ENCODE data around the gene CUEDC2.
A peak's percentile ranks its signal among the peaks of the same experiment; 100 is the strongest.

Gene CUEDC2, protein sequence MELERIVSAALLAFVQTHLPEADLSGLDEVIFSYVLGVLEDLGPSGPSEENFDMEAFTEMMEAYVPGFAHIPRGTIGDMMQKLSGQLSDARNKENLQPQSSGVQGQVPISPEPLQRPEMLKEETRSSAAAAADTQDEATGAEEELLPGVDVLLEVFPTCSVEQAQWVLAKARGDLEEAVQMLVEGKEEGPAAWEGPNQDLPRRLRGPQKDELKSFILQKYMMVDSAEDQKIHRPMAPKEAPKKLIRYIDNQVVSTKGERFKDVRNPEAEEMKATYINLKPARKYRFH

DNA sequence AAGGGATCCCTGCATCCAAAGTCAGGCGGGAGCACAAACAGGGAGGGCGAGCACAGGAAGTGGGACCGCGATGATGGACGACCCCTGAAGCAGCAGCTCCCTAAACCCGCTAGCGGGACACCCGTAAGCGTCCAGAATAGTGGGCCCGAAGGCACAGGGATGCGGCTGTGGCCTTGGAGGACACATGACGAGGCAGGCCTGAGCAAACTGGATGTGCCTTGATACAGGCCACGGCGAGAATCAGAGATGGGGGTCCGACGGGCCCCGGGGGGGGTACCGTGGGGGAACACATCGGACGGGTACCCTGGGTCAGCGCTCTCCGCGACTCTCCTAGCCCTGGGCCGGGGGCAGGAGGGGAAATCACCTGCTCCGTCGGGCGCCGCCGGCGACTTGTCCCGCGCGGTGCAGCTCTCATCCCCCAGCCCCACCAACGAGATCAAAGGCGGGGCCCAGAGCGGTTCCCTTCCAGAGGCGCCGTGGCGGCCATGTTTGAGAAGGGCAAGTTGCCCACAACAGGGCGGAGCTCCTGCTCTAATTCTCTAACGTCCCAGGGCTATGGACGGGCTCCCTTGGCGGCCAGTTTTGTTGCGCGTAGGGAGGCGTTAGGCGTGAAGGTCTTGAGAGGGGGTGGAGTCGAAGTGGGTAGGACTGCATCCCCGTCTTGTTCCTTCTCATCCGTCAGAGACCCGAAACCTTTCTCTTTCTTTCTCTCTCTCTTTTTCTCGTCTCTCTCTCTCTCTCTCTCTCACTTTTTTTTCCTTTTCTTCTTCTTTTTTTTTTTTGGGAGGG lies at the start of gene CUEDC2:
Gene CUEDC2, minus strand, starts transcription at position 413 of the 789 bp plus-strand sequence. CDS start 7,386 bp downstream, outside the sequence.
- peak; percentile 95 for DNase-seq (ENCODE audit: low read depth)

DNA sequence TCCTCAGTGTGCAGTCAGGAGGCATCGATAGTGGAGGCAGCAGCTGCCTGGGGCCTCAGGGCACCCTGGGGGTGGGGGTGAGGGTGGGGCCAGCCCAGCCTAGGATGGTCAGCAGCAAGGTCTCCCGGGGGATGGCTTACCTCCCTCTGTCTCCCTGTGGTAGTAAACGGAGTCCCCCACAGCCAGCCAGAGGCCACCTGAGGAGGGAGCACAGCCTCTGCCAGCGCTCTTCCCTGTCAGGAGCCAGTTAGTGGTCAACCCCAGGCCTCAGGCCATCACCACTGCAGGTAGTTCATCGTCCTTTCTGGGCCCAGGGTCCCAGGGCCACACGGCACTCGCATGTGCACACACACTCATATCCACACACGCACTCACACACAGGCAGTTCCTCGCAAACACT lies 48.0 kb upstream of the CUEDC2 start:
- no peak for DNase-seq (ENCODE audit: low read depth)

DNA sequence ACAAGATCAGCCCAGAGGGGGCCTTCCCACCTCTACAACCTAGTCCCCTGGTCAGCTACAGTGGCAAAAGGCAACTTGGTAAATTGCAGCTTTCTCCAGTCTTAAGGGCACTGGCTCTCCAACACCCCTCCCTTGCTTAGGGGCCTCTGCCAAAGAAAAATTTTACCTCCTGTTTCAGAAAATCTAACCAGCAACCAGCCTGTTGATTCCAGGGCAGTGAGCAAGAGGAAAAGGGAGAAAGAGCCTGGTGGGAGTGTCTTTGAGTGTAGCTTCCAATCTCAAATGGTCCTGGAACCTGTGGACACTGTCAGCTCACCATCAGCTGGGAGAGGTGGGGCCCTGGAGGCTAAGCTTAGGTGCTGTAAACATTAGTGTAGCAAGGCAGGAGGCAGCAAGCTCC lies 47.3 kb upstream of the CUEDC2 start:
- DNase-seq (ENCODE audit: low read depth), result no peak

DNA sequence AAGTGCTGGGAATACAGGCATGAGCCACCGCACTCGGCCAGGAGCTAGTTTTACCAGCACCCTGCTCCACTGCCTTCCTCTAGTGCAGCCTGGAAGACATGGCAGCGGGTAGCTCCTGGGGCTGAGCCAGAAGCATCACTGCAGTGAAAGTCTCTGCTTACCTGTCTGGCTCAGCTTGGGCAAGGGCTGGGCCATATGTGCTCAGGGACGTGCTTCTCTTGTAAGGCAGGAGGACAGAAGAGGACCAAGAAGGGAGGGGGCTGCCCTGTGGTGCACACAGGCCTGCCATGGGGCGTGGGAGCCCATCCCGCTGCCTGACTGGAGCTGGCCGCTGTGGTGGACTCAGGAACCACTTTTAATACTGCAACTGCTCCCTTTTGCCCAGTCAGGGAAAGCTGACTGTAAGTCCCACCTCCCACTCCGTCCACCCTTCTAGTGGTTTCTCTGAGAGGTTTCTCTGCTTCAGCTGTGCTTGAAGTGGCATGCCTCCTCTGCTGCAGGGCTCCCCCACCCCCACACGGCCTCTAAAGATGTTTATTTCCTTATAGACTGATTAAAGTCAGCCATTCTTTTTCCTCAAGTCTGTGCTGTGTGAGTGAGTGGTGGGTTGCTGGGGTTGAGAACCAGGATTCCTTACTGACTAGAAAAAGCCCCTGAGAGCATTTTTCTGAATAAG lies 44.2 kb upstream of the CUEDC2 start:
- no peak for DNase-seq (ENCODE audit: low read depth)

DNA sequence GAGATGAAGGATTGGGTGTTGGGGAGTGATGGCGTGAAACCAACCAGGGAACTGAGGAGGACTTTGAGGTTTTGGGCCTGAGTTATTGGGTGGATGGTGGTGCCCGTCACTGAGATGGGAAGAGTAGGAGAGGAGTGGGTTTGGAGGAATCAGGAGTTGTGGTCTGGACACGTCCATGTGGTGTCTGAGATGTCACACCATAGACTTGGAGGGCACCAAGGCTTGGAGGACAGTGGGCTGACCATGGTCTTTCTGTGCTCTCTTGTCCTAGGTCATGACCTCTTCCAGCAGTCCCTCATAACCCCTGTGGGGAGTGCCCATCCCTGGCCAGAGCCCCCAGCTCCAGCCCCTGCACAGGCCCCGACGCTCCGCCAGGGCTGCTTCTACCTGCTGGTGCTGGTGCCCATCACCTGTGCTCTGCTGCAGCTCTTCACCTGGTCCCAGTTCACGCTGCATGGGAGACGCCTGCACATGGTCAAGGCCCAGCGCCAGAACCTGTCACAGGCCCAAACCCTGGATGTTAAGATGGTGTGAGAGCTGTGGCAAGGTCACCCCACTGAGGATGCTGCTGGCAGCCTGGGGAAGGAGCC lies 43.2 kb upstream of the CUEDC2 start:
- no peak for DNase-seq (ENCODE audit: low read depth)

DNA sequence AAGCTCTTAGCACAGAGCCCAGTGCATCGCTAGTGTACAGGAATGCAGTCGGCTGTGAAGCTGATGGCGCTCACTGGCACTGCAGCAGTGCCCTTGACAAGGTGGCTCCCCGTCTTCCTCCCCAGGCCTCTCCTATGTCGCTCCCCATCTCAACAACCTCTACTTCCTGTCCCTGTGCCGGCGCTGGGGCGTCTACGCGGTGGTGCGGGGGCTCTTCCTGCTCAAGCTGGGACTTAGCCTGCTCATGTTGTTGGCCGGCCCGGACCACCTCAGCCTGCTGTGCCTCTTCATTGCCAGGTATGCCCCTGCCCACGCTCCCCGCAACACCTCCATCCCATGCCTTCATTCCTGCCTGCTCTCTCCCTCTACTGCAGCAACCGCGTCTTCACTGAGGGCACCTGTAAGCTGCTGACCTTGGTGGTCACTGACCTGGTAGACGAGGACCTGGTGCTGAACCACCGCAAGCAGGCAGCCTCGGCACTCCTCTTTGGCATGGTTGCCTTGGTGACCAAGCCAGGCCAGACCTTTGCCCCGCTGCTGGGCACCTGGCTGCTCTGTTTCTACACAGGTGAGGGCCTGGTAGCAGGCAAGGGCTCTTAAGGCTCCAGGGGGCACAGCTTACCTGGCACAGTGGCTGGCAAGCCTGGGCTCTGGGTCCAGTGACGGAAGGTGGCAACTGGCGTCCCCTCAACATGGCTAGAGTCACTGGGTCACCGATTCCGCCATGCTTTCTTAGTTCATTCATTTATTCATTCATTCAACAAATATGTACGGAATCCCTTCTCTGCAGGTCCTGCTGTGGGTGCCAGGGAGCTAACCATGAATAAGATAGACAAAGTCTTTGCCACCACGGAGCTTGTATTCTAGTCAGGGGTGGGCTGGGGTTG lies 41.3 kb upstream of the CUEDC2 start:
- peak; percentile 13 for DNase-seq (ENCODE audit: low read depth)

DNA sequence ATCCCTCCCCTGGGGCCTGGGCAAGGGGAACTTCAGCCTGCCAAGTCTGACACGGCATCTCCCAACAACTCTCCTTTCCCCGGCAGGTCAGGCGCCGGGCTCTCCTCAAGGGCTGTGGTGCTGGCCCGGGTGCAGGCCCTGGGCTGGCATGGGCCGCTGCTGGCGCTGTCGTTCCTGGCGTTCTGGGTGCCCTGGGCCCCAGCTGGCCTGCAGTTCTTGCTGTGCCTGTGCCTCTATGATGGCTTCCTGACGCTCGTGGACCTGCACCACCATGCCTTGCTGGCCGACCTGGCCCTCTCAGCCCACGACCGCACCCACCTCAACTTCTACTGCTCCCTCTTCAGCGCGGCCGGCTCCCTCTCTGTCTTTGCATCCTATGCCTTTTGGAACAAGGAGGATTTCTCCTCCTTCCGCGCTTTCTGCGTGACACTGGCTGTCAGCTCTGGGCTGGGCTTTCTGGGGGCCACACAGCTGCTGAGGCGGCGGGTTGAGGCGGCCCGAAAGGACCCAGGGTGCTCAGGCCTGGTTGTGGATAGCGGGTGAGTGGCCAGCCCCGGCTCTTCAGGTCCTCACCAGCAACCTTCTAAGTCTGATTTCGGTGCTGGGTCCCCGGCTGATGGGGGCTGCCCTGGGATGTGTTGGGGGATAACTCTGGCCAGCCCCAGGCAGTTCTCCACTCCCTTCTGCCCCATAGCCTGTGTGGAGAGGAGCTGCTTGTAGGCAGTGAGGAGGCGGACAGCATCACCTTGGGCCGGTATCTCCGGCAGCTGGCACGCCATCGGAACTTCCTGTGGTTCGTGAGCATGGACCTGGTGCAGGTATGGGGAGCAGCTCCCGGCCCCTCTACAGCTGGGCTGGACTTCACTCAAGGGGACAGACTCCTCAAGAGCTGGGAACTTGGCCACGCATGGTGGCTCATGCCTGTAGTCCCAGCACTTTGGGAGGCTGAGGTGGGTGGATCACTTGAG lies 38.5 kb upstream of the CUEDC2 start:
- DNase-seq (ENCODE audit: low read depth), result no peak

DNA sequence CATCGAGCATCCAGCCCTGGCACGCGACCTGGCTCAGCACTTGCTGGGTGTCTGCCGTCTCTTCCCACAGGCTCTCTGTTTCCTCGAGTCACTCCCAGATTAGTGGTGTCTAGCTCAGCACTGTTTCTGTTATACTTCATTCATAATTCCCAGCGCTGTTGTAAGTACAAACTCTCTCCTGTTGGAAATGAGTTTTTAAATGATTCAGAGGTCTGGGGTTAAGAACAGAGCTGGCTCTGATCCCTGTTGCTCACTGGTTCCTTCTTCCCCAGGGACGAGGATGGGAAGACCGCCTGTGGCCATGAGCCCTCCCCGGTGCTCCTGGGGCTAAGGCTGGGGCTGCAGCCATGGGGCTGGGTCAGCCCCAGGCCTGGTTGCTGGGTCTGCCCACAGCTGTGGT lies 36.3 kb upstream of the CUEDC2 start:
- DNase-seq (ENCODE audit: low read depth), result no peak

DNA sequence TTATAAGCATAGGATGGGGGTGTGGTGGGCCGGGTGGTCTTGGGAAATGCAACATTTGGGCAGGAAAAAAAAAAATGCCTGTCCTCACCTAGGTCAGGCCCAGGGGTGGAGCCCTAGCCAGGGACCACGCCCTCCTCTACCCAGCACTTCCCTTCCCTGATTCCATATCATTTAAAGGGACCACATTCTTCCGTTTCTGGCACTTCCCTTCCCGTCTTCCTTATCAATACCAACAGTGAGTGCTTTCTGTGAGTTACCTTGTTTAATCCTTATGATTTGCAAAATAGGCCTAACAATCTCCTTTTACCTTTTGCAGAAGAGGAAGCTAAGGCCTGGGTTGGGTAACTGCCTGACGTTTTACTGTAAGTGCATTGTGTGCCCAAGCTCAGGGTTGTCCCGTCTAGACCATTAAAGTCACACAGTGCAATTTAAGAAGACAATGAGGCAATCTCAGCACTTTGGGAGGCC lies 35.6 kb upstream of the CUEDC2 start:
- DNase-seq (ENCODE audit: low read depth), result no peak

DNA sequence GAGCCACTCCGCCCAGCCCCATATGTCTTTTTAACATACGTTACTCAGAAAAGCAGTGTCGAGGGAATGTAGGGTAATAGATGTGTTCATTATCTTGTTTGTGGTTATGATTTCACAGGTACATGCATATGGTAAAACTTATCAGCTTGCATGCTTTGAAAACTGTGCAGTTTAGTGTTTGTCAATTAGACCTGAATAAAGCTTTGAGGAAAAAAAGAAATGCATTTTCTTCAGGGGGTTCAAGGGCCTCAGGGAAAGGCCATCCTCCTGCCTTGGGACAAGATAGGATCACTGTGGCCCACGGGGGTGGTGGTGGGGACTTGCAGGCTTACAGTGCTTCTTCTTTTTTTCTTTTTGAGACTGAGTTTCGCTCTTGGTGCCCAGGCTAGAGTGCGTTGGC lies 34.9 kb upstream of the CUEDC2 start:
- DNase-seq (ENCODE audit: low read depth), result no peak

DNA sequence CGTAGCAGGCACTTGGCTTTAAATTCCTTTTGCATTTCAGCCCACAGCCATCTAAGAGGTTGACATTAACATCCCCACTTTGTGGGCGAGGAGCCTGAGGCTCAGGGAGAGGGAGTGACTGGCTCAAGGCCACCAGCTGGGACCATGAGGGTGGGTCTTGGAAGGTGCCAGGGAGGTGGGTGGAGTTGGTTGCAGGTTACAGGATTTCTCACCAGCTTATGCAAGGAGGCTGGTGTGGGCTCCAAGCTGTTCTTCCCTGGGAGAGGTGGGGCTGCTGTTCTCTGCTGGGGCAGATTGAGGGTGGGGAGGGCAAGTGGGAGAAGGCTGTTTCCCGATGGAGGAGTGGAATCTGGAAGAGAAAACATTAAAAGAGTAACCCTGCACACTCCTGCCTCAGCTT lies 33.1 kb upstream of the CUEDC2 start:
- no peak for DNase-seq (ENCODE audit: low read depth)

DNA sequence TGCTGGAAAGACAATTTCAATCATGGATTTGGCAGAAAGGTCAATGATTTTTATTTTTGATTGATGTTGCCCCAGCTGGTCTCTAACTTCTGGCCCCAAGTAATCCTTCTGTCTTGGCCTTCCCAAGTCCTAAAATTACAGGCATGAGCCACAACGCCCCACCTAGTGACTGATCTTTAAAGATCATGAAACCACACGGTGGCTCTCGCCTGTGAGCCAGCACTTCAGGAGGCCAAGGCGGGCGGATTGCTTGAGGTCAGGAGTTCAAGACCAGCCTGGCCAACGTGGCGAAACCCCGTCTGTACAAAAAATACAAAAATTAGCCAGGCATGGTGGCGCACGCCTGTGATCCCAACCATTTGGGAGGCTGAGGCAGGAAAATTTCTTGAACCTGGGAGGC lies 31.6 kb upstream of the CUEDC2 start:
- no peak for DNase-seq (ENCODE audit: low read depth)

DNA sequence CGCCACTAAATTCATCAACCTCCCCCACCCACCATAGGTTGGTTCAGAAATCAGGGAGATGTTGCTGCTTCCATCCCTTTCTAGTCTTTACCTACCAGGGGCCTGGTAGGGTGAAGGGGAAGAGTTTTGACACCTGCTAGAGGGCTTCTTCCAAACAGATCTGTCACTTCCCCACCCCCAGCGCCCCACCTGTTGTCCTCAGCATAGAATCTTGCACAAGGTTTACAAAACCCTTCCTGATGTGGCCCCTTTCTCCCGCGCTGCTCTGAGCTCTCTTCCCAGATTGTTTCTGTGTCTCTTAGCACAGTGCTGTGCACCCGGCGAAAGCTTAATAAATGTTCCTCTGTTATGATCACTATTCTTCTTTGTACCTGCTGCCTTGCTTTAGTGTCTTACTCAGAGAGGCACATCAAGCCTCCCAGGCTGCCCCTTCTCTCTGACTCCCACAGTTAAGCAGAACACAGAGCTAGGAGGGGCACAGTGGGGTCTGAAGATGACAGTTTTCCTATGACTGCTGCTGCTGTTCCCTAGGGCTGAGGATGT lies 30.2 kb upstream of the CUEDC2 start:
- no peak for DNase-seq (ENCODE audit: low read depth)

DNA sequence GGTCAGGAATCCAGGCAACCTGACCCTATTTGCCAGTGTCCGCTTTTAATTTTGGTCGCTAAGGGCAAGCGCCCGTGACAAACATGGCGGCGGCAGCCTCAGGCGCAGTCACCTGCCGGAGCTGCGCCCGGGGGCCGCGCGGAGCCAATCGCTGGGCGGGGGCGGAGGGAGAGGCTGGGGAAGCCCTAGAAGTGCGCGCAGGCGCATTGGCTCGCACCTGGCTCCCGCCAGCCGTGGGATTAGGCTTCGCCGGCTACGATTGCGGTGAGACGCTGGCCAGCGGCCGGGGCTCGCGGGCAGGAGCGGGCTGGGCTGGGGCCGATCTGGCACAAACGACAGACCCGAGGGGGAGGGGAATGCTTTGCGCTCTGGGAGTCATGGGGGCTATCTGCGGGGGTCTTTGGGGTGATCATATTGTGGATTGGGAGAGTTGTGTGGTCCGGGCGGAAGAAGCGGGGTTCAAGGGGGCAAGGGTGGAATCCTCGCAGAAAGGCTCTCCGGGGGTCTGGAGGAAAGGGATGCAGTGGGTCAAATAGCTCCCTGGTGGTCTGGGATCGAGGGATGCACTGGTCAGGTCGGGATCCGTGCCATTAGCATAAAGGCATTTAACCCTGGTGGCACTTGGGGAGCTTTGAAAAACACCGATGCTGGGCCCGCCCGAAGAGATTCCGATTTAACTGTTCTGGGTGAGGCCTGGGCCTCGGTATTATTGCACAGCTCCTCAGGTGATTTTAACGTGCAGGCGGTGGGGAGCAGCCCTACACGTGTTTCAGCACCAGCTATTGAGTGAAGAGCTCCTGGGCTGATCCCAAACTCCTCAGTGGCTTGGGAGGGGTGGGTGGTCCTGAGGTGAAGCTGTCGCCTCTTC lies 29.0 kb upstream of the CUEDC2 start:
- DNase-seq (ENCODE audit: low read depth), result peak; percentile 93

DNA sequence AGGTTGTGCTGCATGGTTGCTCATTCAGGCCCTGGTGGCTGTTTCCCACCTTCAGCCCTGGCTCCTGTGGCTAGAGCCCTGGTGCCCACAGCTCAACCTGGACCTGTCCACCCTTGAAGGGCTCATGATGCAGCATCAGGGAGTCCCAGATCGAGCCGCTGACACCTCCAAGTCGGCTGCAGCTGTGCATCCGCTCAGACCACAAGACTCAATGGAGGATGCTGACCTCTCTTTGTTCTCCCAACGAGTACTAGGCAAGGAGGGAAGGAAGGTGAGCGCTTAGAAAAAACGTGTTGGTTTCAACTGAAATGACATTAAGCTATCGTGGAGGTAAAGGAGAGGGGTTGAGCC lies 28.4 kb upstream of the CUEDC2 start:
- DNase-seq (ENCODE audit: low read depth), result no peak

DNA sequence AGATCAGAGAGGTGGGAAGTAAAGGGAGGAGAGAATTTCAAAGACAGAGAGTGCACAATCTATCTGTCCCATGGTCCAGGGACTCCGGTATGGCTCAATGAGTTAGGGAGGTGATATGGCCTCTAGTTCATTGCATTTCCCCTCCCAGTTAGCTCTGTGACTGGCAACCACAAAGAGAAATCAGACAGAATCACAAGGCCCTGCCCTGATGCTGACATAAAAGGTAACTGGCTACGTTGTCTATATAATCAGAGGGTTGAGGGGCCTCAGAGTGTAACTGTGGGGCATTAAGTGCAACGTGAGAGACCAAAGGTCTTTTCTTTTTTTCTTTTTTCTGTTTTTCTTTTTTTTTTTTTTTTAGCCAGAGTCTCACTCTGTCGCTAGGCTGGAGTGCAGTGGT lies 26.3 kb upstream of the CUEDC2 start:
- no peak for DNase-seq (ENCODE audit: low read depth)

DNA sequence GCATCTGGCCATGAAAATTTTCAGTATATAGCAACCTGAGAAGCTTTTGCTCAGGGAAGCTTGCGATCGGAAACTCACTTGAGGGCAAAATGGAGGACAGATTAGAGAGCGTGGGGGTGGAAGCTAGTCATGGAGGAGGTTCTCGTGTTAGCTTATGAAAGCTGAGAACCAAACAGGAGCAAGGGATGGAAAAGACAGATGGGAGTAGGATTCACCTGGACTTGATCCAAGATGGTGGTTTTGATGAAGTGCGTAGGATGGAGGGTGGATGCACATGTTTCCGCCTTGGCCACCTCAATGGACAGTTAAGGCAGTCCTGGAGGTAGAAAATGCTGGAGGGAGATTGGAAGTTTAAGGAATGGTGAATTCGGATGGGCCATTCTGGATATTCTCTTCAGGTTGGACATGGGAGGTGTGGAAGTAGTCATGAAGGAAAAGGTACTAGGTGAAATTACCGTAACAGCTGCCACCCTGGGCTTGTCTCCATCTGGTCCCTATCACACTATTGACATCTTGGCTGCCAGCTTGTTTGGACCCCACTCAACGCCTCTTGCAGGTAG lies 25.3 kb upstream of the CUEDC2 start:
- DNase-seq (ENCODE audit: low read depth), result no peak

DNA sequence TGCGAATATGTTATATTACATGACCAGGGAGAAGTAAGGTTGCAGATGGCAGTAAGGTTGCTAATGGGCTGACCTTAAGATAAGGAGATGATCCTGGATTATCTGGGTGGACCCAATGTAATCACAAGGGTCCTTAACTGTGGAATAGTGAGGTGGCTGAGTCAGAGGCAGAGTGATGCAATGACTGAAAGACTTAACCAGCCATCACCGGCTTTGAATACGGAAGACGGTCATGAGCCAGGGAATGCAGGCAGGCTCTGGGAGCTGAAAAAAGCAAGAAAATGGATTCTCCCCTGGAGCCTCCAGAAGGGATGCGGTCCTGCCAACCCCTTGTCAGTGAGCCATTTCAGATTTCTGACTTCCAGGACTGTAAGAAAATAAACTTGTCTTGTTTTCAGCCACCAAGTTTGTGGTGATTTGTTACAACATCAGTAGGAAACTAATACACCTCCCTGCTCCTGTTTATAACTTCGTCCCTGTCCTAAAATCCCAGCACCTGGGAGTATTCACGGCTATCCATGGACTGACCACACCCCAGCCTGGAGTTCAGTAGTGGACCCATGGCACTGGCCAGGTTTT lies 23.6 kb upstream of the CUEDC2 start:
- DNase-seq (ENCODE audit: low read depth), result no peak

Data from activated T-cell treated with anti-CD3 and anti-CD28 coated beads for 1 hour (primary cell).